GM12878 (cell line): Measurements from ENCODE around the gene COL27A1. TPM values are rescaled to one million over a fixed set of nuclear protein-coding genes. Genes with fewer than 3 reads are reported as not detected.

ENCODE experiments used
- ASH2L ChIP-seq: fragments of 300-600, 200-600 bp; sonication (generic); IDR thresholded peaks from 2 replicates; pipeline ENCODE4 v1.6.1; 2017; ENCODE audit warnings: low read depth, mild to moderate bottlenecking, borderline replicate concordance
- BCL3 ChIP-seq: IDR thresholded peaks from 2 replicates; pipeline ENCODE4 v1.6.1; 2011; ENCODE audit warnings: borderline replicate concordance, low read depth, mild to moderate bottlenecking, moderate library complexity, low read length; ENCODE audit not compliant: insufficient read depth, poor library complexity, severe bottlenecking
- CBFB ChIP-seq: IDR thresholded peaks from 2 replicates; pipeline ENCODE4 v1.6.1; 2016; ENCODE audit warnings: antibody characterized with exemption, low read depth
- HDAC2 ChIP-seq: fragments of 200-600 bp; sonication (generic); IDR thresholded peaks from 2 replicates; pipeline ENCODE4 v1.6.1; 2017
- HSF1 ChIP-seq: fragments of 150-350 bp; IDR thresholded peaks from 2 replicates; pipeline ENCODE4 v1.6.1; 2014; ENCODE audit warnings: mild to moderate bottlenecking, low read depth, low read length
- NFXL1 ChIP-seq: fragments of 450-650 bp; IDR thresholded peaks from 2 replicates; pipeline ENCODE4 v1.6.1; 2017; ENCODE audit warnings: antibody characterized with exemption, mild to moderate bottlenecking, borderline replicate concordance
- POU2F2 ChIP-seq: IDR thresholded peaks from 3 replicates; pipeline ENCODE4 v1.6.1; 2011; ENCODE audit warnings: low read depth, mild to moderate bottlenecking, low read length, borderline replicate concordance
- PRDM15 ChIP-seq: fragments of 450-650 bp; formaldehyde crosslinking; IDR thresholded peaks from 2 replicates; pipeline ENCODE4 v1.4.0; 2020; ENCODE audit warnings: mild to moderate bottlenecking, moderate library complexity
- STAT1 ChIP-seq: fragments of 450-650 bp; conservative IDR thresholded peaks from 2 replicates; pipeline ENCODE4 v1.6.1; 2014; ENCODE audit warnings: antibody characterized with exemption, mild to moderate bottlenecking
- ZZZ3 ChIP-seq: IDR thresholded peaks from 2 replicates; pipeline ENCODE4 v1.6.1; 2011; ENCODE audit warnings: low read depth; ENCODE audit not compliant: control insufficient read depth, insufficient read length
- polyA plus RNA-seq, 11 experiments: library from polyadenylated mRNA; depleted of rRNA in 4 of 11; unstranded in 6 of 11; stranded (reverse) in 5 of 11; fragments of >200 nt; fragmentation: Nextera tagmentation in 4 of 11; fragmentation: Illumina TruSeq in 1 of 11; extraction: Ambion mirVana in 4 of 11; extraction: Trizol in 1 of 11; gene quantifications; 1 replicate in 1 of 11; 2 replicates in 10 of 11; pipeline versions ENCODE4 v1.2.1 to v1.2.3, GENCODE V29; 2011 to 2016; ENCODE audit warnings: inconsistent platforms in 2 of 11, missing spikeins in 2 of 11, low read depth in 1 of 11
- total RNA-seq, 4 experiments: library from RNA; depleted of rRNA in 3 of 4; stranded (reverse); fragments of >200 nt in 3 of 4; fragmentation: Illumina TruSeq in 1 of 4; extraction: Trizol in 1 of 4; gene quantifications; 2 replicates each; pipeline versions ENCODE4 v1.2.1 to v1.2.3, GENCODE V29; 2013 to 2021

The COL27A1 gene
- total and polyA plus RNA-seq, 10 of the 15 experiments (the other 5 are each of a cell fraction or from before 2014, with no cell fraction given), result 0.10 TPM; not detected in 9

GRCh38 chr9:114164191-114164794, 9.0 kb downstream of the COL27A1 start (continued):
- no peak for TF ChIP-seq PRDM15 (CRISPR knock-in tag)
- no peak for TF ChIP-seq ASH2L
- TF ChIP-seq NFXL1, result no peak
- no peak for TF ChIP-seq HSF1
- TF ChIP-seq STAT1, result no peak
- no peak for TF ChIP-seq POU2F2
- no peak for TF ChIP-seq CBFB
- no peak for TF ChIP-seq BCL3
- no peak for TF ChIP-seq ZZZ3
- no peak for TF ChIP-seq HDAC2
